ENCODE data around the gene CYBRD1.

GRCh38 chr2:171479154-171479814 is 43.0 kb upstream of the CYBRD1 start:
- no peak for TF ChIP-seq BACH1 (IDR thresholded peaks at IDR 0.05; ENCODE audit: borderline replicate concordance)
- TF ChIP-seq SIN3A (IDR thresholded peaks at IDR 0.05; ENCODE audit: low read depth, low read length), result no peak
- no peak for TF ChIP-seq CTCF (IDR thresholded peaks at IDR 0.05 in 2 of 3, conservative IDR thresholded peaks at IDR 0.05 in 1 of 3; ENCODE audit: control insufficient read depth in 2 of 3, extremely low read depth in 1 of 3, insufficient read depth in 1 of 3, low read depth in 3 of 3, low read length in 3 of 3)
- TF ChIP-seq POLR2AphosphoS5 (IDR thresholded peaks at IDR 0.05; ENCODE audit: low read length), result no peak
- TF ChIP-seq KAT2A (conservative IDR thresholded peaks at IDR 0.05; ENCODE audit: control insufficient read depth, low read depth, low read length), result no peak
- 0 out of 2 replicates have a peak, but pooled peaks have one; percentile 21 for TF ChIP-seq JUND (IDR thresholded peaks at IDR 0.05; ENCODE audit: low read depth, low read length)
- TF ChIP-seq SMC3 (IDR thresholded peaks at IDR 0.05; ENCODE audit: borderline replicate concordance, low read length), result no peak
- no peak for TF ChIP-seq KDM1A (IDR thresholded peaks at IDR 0.05; ENCODE audit: borderline replicate concordance)
- no peak for TF ChIP-seq TCF3 (IDR thresholded peaks at IDR 0.05; ENCODE audit: borderline replicate concordance, insufficient read depth, low read depth, low read length)
- no peak for TF ChIP-seq CREB1 (IDR thresholded peaks at IDR 0.05; ENCODE audit: low read depth)
- TF ChIP-seq EZH2 (IDR thresholded peaks at IDR 0.05; ENCODE audit: borderline replicate concordance, control insufficient read depth, low read depth, low read length), result no peak
- peak; percentile 25; the same call in 1 of the 2 replicates for TF ChIP-seq TCF7 (IDR thresholded peaks at IDR 0.05; ENCODE audit: borderline replicate concordance)
